Measurements from ENCODE around the gene MTNR1B. TPM values are rescaled to one million over a fixed set of nuclear protein-coding genes. Genes with fewer than 3 reads are reported as not detected.

The MTNR1B gene
- total and polyA plus RNA-seq, 2 donors (not counting 1 experiment from before 2014, with no cell fraction given) = not detected

DNA sequence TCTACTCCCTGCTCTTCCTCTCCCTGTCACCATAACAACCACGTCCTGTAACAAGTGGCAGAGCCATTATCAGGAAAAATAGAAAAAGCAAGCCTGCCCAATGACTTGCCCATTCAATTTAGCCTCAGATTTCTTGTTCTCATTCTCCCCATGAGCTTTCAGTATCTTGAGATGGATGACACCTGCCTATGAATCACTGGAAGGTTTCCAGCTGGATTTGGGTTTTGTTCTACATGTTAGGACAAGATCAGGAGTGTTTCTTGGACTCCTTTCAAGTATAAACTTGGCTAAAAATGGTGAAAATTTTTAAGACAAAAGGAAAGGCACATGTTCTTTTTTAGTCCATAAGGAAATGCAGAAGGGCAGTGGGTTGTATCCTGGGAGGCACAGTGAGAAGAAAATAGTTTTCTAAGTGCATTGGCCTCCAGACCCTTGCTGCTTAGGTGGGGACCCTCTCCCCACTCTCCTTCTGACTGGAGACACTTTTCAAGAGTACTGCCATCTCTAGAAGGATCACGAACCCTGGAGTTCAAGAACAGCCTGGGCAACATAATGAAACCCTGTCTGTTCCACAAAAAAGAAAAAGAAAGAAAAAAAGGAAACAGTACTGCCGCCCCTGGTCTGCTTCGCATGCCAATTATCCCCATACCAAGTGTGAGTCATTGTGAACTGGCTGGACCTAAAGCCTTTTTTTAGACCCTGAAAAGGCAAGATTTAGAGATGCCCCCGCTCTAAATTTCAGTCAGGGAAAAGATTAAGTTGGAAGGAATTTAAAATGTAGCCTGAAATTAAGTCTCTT is 51.0 kb downstream of the MTNR1B start:
- no peak overlapping the region for H2AFZ ChIP-seq (ENCODE audit: insufficient read depth, low read depth, low read length, poor library complexity, severe bottlenecking)

More for the DNA sequence above, 51.0 kb downstream of the MTNR1B start:
- H3K9me3 Mint-ChIP-seq (ENCODE audit: insufficient read depth) = no peaks in the 10 kb centered on the region
- Histone ChIP-seq H3K9ac (ENCODE audit: low read length) (no peak overlapping the region), H3K9me3 (ENCODE audit: control extremely low read depth in 1 of 3, control insufficient read depth in 2 of 3, insufficient read depth in 1 of 3, low read length in 2 of 3) (peaks cover 0 to 8% (median 0%) of the 10 kb centered on the region in 3 donors), H4K20me1 (ENCODE audit: control insufficient read depth, insufficient read depth, low read length, poor library complexity, severe bottlenecking) (no peaks in the 10 kb centered on the region), H3K36me3 (replicated peaks in 1 of 2; ENCODE audit: control extremely low read depth in 1 of 2, control insufficient read depth in 1 of 2, extremely low read depth in 1 of 2, insufficient read depth in 2 of 2, low read length in 1 of 2) (no peaks in the 10 kb centered on the region), H3K27me3 (replicated peaks in 1 of 4; ENCODE audit: control extremely low read depth in 1 of 4, control insufficient read depth in 3 of 4, insufficient read depth in 4 of 4, low read length in 3 of 4) (peaks cover 0 to 2% (median 0%) of the 10 kb centered on the region in 4 experiments), H3K4me2 (replicated peaks; ENCODE audit: low read depth, low read length, poor library complexity, severe bottlenecking) (no peak overlapping the region), H3K4me1 (ENCODE audit: control insufficient read depth in 2 of 2, insufficient read depth in 2 of 2, low read length in 2 of 2) (no peaks in the 10 kb centered on the region), H3K79me2 (ENCODE audit: control insufficient read depth, insufficient read depth, low read length) (no peaks in the 10 kb centered on the region), H3K4me3 (ENCODE audit: control extremely low read depth in 1 of 5, extremely low read depth in 1 of 5, insufficient read depth in 1 of 5, low read depth in 2 of 5, low read length in 4 of 5) (no peak overlapping the region), H3K27ac (ENCODE audit: low read length in 2 of 2) (no peak overlapping the region)
- WGBS (ENCODE audit: insufficient coverage) = 37% methylated on average over 4 of the region's 5 CpGs
- no peak overlapping the region for H3K4me3 Mint-ChIP-seq
- intact Hi-C loops (cut with micrococcal nuclease) = no loop called here
- POLR2A ChIA-PET = no interaction called here
- CTCF ChIA-PET = no interaction called here
- TF ChIP-seq CTCF (IDR thresholded peaks at IDR 0.05) (no peak), EZH2 (IDR thresholded peaks at IDR 0.05; ENCODE audit: borderline replicate concordance, insufficient read depth, low read depth, low read length, poor library complexity, severe bottlenecking) (no peak)
- H3K4me1 Mint-ChIP-seq = no peaks in the 10 kb centered on the region
- no peak overlapping the region for H3K27ac Mint-ChIP-seq
- peaks cover 11% of the 10 kb centered on the region for H3K27me3 Mint-ChIP-seq
- no peak for ATAC-seq (ENCODE audit: low read depth)
- DNase-seq = no peak

Measured in B cell (primary cell).